GM23338 (cell line): ENCODE results near the gene TRIM44.

ENCODE experiments used
- CREB1 ChIP-seq: fragments of 250-450 bp; sonication (Bioruptor Pico); IDR thresholded peaks from 2 replicates; pipeline ENCODE4 v1.5.0; 2020; ENCODE audit warnings: low read depth, mild to moderate bottlenecking, moderate library complexity
- CTCF ChIP-seq, 2 experiments: fragments of 200-600 bp in 1 of 2; sonication (generic) in 1 of 2; conservative IDR thresholded peaks; 2 replicates each; pipeline versions ENCODE4 v1.5.1 to v1.6.1; 2016 to 2017; ENCODE audit warnings: antibody characterized with exemption in 2 of 2, low read depth in 2 of 2, mild to moderate bottlenecking in 2 of 2, moderate library complexity in 1 of 2
- EZH2 ChIP-seq: fragments of 200-600 bp; sonication (generic); IDR thresholded peaks from one replicate; pipeline ENCODE4 v1.8.0; 2017; ENCODE audit warnings: antibody characterized with exemption, mild to moderate bottlenecking, low read depth; ENCODE audit not compliant: unreplicated experiment
- EZH2phosphoT487 ChIP-seq: fragments of 200-600 bp; sonication (generic); IDR thresholded peaks from one replicate; pipeline ENCODE4 v1.8.1; 2018; ENCODE audit warnings: antibody characterized with exemption; ENCODE audit not compliant: unreplicated experiment
- JUNB ChIP-seq: IDR thresholded peaks from one replicate; pipeline ENCODE4 v1.6.1; 2016; ENCODE audit warnings: antibody characterized with exemption; ENCODE audit not compliant: unreplicated experiment
- NANOG ChIP-seq: IDR thresholded peaks from 2 replicates; pipeline ENCODE4 v1.6.1; 2016; ENCODE audit warnings: antibody characterized with exemption, borderline replicate concordance
- POLR2AphosphoS5 ChIP-seq: IDR thresholded peaks from 2 replicates; pipeline ENCODE4 v1.6.1; 2016; ENCODE audit warnings: antibody characterized with exemption, low read depth
- STAT1 ChIP-seq: IDR thresholded peaks from one replicate; pipeline ENCODE4 v1.6.1; 2016; ENCODE audit warnings: antibody characterized with exemption; ENCODE audit not compliant: unreplicated experiment
- ZNF331 ChIP-seq: fragments of 250-450 bp; sonication (Bioruptor Pico); IDR thresholded peaks from 2 replicates; pipeline ENCODE4 v1.5.0; 2020; ENCODE audit warnings: low read depth, mild to moderate bottlenecking, moderate library complexity
- TF ChIP-seq, protein P1 (sequence below): IDR thresholded peaks from one replicate; pipeline ENCODE4 v1.6.1; 2018; ENCODE audit warnings: antibody characterized with exemption; ENCODE audit not compliant: unreplicated experiment
- TF ChIP-seq, protein P2 (sequence below): IDR thresholded peaks from 2 replicates; pipeline ENCODE4 v1.6.1; 2016; ENCODE audit warnings: antibody characterized with exemption

DNA sequence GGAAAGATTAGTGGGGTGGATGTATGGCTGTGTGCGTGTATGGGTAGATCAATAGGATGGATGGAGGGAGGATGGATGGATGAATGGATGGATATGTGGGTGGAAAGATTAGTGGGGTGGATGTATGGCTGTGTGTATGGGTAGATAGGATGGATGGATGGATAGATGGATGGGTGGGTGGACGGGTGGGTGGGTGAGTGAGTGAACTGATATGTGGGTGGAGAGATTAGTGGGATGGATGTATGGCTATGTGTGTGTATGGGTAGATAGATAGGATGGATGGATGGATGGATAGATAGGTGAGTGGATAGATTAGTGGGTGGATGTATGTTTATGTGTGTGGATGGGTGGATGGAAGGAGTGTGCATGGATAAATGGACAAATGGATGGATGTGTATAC is 193.7 kb downstream of the TRIM44 start:
- TF ChIP-seq CTCF (conservative IDR thresholded peaks at IDR 0.05; ENCODE audit: low read depth in 2 of 2): no peak
- TF ChIP-seq STAT1: no peak
- no peak for TF ChIP-seq POLR2AphosphoS5
- no peak for TF ChIP-seq EZH2
- TF ChIP-seq EZH2phosphoT487: no peak
- TF ChIP-seq NANOG: no peak
- TF ChIP-seq CREB1: no peak
- TF ChIP-seq, protein P1, sequence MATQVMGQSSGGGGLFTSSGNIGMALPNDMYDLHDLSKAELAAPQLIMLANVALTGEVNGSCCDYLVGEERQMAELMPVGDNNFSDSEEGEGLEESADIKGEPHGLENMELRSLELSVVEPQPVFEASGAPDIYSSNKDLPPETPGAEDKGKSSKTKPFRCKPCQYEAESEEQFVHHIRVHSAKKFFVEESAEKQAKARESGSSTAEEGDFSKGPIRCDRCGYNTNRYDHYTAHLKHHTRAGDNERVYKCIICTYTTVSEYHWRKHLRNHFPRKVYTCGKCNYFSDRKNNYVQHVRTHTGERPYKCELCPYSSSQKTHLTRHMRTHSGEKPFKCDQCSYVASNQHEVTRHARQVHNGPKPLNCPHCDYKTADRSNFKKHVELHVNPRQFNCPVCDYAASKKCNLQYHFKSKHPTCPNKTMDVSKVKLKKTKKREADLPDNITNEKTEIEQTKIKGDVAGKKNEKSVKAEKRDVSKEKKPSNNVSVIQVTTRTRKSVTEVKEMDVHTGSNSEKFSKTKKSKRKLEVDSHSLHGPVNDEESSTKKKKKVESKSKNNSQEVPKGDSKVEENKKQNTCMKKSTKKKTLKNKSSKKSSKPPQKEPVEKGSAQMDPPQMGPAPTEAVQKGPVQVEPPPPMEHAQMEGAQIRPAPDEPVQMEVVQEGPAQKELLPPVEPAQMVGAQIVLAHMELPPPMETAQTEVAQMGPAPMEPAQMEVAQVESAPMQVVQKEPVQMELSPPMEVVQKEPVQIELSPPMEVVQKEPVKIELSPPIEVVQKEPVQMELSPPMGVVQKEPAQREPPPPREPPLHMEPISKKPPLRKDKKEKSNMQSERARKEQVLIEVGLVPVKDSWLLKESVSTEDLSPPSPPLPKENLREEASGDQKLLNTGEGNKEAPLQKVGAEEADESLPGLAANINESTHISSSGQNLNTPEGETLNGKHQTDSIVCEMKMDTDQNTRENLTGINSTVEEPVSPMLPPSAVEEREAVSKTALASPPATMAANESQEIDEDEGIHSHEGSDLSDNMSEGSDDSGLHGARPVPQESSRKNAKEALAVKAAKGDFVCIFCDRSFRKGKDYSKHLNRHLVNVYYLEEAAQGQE: no peak
- no peak for TF ChIP-seq JUNB
- TF ChIP-seq, protein P2, sequence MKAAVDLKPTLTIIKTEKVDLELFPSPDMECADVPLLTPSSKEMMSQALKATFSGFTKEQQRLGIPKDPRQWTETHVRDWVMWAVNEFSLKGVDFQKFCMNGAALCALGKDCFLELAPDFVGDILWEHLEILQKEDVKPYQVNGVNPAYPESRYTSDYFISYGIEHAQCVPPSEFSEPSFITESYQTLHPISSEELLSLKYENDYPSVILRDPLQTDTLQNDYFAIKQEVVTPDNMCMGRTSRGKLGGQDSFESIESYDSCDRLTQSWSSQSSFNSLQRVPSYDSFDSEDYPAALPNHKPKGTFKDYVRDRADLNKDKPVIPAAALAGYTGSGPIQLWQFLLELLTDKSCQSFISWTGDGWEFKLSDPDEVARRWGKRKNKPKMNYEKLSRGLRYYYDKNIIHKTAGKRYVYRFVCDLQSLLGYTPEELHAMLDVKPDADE: no peak
- no peak for TF ChIP-seq ZNF331
